Caki2 (cell line): ENCODE measurements around the gene EFHD1. TPM values are rescaled to one million over a fixed set of nuclear protein-coding genes. Genes with fewer than 3 reads are reported as not detected.

Source experiments
- DNase-seq: peaks from one replicate; pipeline ENCODE4 v3.0.0-alpha.2; 2015; ENCODE audit warnings: low read depth
- in situ Hi-C: cut with HindIII; loops from 2 replicates; pipeline ENCODE4 v1.10.0; 2016; ENCODE audit warnings: low sequenced_read_pairs, low pct_unique_long_range_greater_than_20kb, mixed read lengths
- total RNA-seq: library from RNA; depleted of rRNA; stranded (reverse); fragments of >200 nt; shearing (Covaris generic); gene quantifications from 2 replicates; pipeline ENCODE4 v1.2.3, GENCODE V29; 2014; ENCODE audit warnings: low replicate concordance; rRNA removed

Gene EFHD1
- total RNA-seq: 0.57 TPM in 1 of 2 replicates, not detected in the other

GRCh38 chr2:232633413-232634205 is at the start of gene EFHD1:
TSS of gene EFHD1 (plus strand) at chr2:232633604. CDS start at chr2:232633705, 101 bp downstream.
- DNase-seq: peak; percentile 67
- in situ Hi-C loops: no loop called here

GRCh38 chr2:232584238-232584637 is 49.2 kb upstream of the EFHD1 start:
- in situ Hi-C loops: no loop called here
- DNase-seq: no peak

GRCh38 chr2:232586943-232587505 is 46.4 kb upstream of the EFHD1 start:
- in situ Hi-C loops: no loop called here
- DNase-seq: no peak

GRCh38 chr2:232587512-232587911 is 45.9 kb upstream of the EFHD1 start:
- DNase-seq: no peak
- in situ Hi-C loops: no loop called here

- no peak for DNase-seq
- in situ Hi-C loops: no loop called here
Observed at GRCh38 chr2:232588031-232588430, 45.4 kb upstream of the EFHD1 start.

- DNase-seq: peak; percentile 68
- in situ Hi-C loops: no loop called here
Observed at GRCh38 chr2:232588680-232589585, 44.5 kb upstream of the EFHD1 start.

GRCh38 chr2:232592772-232593395 is 40.5 kb upstream of the EFHD1 start:
- peak; percentile 84 for DNase-seq
- in situ Hi-C loops: no loop called here

- in situ Hi-C loops: no loop called here
- DNase-seq: no peak
Observed at GRCh38 chr2:232593982-232594381, 39.4 kb upstream of the EFHD1 start.

- in situ Hi-C loops: no loop called here
- no peak for DNase-seq
Observed at GRCh38 chr2:232597362-232598079, 35.9 kb upstream of the EFHD1 start.

GRCh38 chr2:232598293-232598692 is 35.1 kb upstream of the EFHD1 start:
- no peak for DNase-seq
- in situ Hi-C loops: no loop called here

- in situ Hi-C loops: no loop called here
- DNase-seq: no peak
Observed at GRCh38 chr2:232600053-232600773, 33.2 kb upstream of the EFHD1 start.

- in situ Hi-C loops: no loop called here
- no peak for DNase-seq
Observed at GRCh38 chr2:232603283-232603682, 30.1 kb upstream of the EFHD1 start.

- DNase-seq: no peak
- in situ Hi-C loops: no loop called here
Observed at GRCh38 chr2:232604535-232604934, 28.9 kb upstream of the EFHD1 start.

- in situ Hi-C loops: no loop called here
- no peak for DNase-seq
Observed at GRCh38 chr2:232607011-232607410, 26.4 kb upstream of the EFHD1 start.

GRCh38 chr2:232609607-232610006 is 23.8 kb upstream of the EFHD1 start:
- in situ Hi-C loops: no loop called here
- DNase-seq: no peak

- in situ Hi-C loops: no loop called here
- DNase-seq: no peak
Observed at GRCh38 chr2:232610081-232610480, 23.3 kb upstream of the EFHD1 start.

GRCh38 chr2:232611061-232611460 is 22.3 kb upstream of the EFHD1 start:
- in situ Hi-C loops: no loop called here
- no peak for DNase-seq
